ENCODE data around the gene RIMBP2. TPM values are rescaled to one million over a fixed set of nuclear protein-coding genes. Genes with fewer than 3 reads are reported as not detected.

RIMBP2 gene
- total RNA-seq, 4 donors from 2014 or later = not detected

- TF ChIP-seq CTCF (IDR thresholded peaks at IDR 0.05; ENCODE audit: low read depth) = no peak
Measured at GRCh38 chr12:130632642-130633041, 83.5 kb downstream of the RIMBP2 start.

DNA sequence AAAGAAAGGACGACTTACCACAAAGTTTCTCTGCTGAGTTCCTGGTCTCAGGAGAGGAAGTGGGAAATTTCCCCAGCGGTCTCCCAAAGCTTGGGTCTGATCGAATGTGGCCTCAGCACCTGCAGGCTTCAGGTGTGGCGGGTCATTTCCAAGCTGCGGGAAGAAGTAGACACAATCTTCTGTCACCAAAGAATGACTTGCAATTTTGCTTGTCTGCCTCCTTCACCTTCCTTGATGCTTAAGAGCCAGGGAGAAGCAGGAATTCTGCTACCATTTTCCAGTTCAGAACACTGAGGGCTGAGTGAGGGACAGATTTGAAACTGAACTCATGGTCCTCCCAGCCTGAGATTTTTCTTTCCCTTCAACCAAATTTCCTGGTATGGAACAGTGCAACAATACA is 87.8 kb downstream of the RIMBP2 start:
- TF ChIP-seq CTCF (IDR thresholded peaks at IDR 0.05; ENCODE audit: low read depth) = no peak

- TF ChIP-seq CTCF (IDR thresholded peaks at IDR 0.05; ENCODE audit: low read depth) = no peak
Measured at GRCh38 chr12:130627175-130627574, 88.9 kb downstream of the RIMBP2 start.

- no peak for TF ChIP-seq CTCF (IDR thresholded peaks at IDR 0.05; ENCODE audit: low read depth)
Measured at GRCh38 chr12:130626601-130627000, 89.5 kb downstream of the RIMBP2 start.

- no peak for TF ChIP-seq CTCF (IDR thresholded peaks at IDR 0.05; ENCODE audit: low read depth)
Measured at GRCh38 chr12:130625201-130625600, 90.9 kb downstream of the RIMBP2 start.

DNA sequence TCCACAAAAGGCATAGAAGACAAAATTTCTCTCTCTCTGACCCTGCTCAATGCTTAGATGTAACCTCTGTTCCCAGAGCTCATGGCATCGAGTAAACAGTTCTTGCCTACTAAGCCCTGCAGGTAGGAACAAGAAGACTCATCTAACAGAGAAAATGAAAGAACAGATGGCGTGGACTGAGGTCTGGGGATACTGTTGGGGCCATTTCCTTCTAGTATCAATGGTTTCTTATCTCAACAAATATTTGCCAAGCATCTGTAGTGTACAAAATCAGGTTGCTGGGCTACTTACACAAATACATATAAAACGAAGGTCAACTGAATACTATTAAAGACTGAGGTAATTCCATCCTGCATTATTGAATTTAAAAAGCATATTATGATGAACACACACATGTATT is 93.3 kb downstream of the RIMBP2 start:
- no peak for TF ChIP-seq CTCF (IDR thresholded peaks at IDR 0.05; ENCODE audit: low read depth)

GRCh38 chr12:130621696-130622298 is 94.3 kb downstream of the RIMBP2 start:
- TF ChIP-seq CTCF (IDR thresholded peaks at IDR 0.05; ENCODE audit: low read depth) = no peak
